GM19351 (cell line): Measurements from ENCODE around the gene LRRC4C.

Experiments
- ATAC-seq: cut with Tn5 transposase; IDR thresholded peaks from one replicate; pipeline ENCODE4 v1.9.1; 2021; ENCODE audit warnings: mild to moderate bottlenecking, moderate library complexity; ENCODE audit not compliant: unreplicated experiment

The LRRC4C gene

GRCh38 chr11:40314327-40314726, 1145.1 kb downstream of the LRRC4C start:
- no peak for ATAC-seq

- peak; percentile 78 for ATAC-seq
Measured at GRCh38 chr11:40306938-40307548, 1152.4 kb downstream of the LRRC4C start.

GRCh38 chr11:40302669-40303068, 1156.8 kb downstream of the LRRC4C start:
- no peak for ATAC-seq

GRCh38 chr11:40295466-40295865, 1164.0 kb downstream of the LRRC4C start:
- ATAC-seq = no peak

- no peak for ATAC-seq
Measured at GRCh38 chr11:40294741-40295140, 1164.7 kb downstream of the LRRC4C start.

GRCh38 chr11:40294349-40294735, 1165.1 kb downstream of the LRRC4C start:
- peak; percentile 25 for ATAC-seq

GRCh38 chr11:40293655-40294348, 1165.7 kb downstream of the LRRC4C start:
- ATAC-seq = peak; percentile 95

GRCh38 chr11:40292721-40293508, 1166.5 kb downstream of the LRRC4C start:
- ATAC-seq = no peak

- ATAC-seq = no peak
Measured at GRCh38 chr11:40291741-40292140, 1167.7 kb downstream of the LRRC4C start.

GRCh38 chr11:40291329-40291728, 1168.1 kb downstream of the LRRC4C start:
- ATAC-seq = no peak

- no peak for ATAC-seq
Measured at GRCh38 chr11:40290171-40290631, 1169.3 kb downstream of the LRRC4C start.

GRCh38 chr11:40289370-40289769, 1170.1 kb downstream of the LRRC4C start:
- ATAC-seq = no peak

- ATAC-seq = no peak
Measured at GRCh38 chr11:40287916-40288803, 1171.3 kb downstream of the LRRC4C start.

GRCh38 chr11:40286137-40286536, 1173.3 kb downstream of the LRRC4C start:
- ATAC-seq = no peak

GRCh38 chr11:40285558-40285957, 1173.9 kb downstream of the LRRC4C start:
- no peak for ATAC-seq

GRCh38 chr11:40281052-40281580, 1178.3 kb downstream of the LRRC4C start:
- no peak for ATAC-seq

GRCh38 chr11:40280159-40281051, 1179.0 kb downstream of the LRRC4C start:
- ATAC-seq = no peak

- no peak for ATAC-seq
Measured at GRCh38 chr11:40276960-40277359, 1182.5 kb downstream of the LRRC4C start.

GRCh38 chr11:40274017-40274416, 1185.4 kb downstream of the LRRC4C start:
- ATAC-seq = no peak
